Activated CD4-positive, alpha-beta T cell treated with anti-CD3 and anti-CD28 coated beads, Interleukin-2, amount 10 ng/mL, durations not matched to agents 7 days and 5 days (primary cell): Measurements from ENCODE around the gene CDK5RAP2. TPM values are rescaled to one million over a fixed set of nuclear protein-coding genes. Genes with fewer than 3 reads are reported as not detected.

Source experiments
- CTCF ChIA-PET: fragments of 350-600 bp; sonication (Branson Sonifier 250); formaldehyde crosslinking; loops from one replicate; lab custom pipeline; 2021; ENCODE audit warnings: antibody characterized with exemption; lab: Charles Lee
- POLR2A ChIA-PET: fragments of 350-600 bp; sonication (Branson Sonifier 250); formaldehyde crosslinking; loops from one replicate; lab custom pipeline; 2021; ENCODE audit warnings: antibody characterized with exemption; lab: Charles Lee
- DNase-seq: peaks from one replicate; pipeline ENCODE4 v3.0.0-alpha.2; 2020
- H3K27ac Mint-ChIP-seq: one replicate; pipeline ENCODE4 v1.8.0; 2021; ENCODE audit warnings: mild to moderate bottlenecking, moderate library complexity, mixed read lengths
- H3K27me3 Mint-ChIP-seq: one replicate; pipeline ENCODE4 v1.8.0; 2021; ENCODE audit warnings: mixed read lengths
- H3K36me3 Mint-ChIP-seq: one replicate; pipeline ENCODE4 v1.8.0; 2021; ENCODE audit warnings: low read depth, mixed read lengths
- H3K4me1 Mint-ChIP-seq: one replicate; pipeline ENCODE4 v1.8.0; 2021; ENCODE audit warnings: mixed read lengths
- H3K4me3 Mint-ChIP-seq: one replicate; pipeline ENCODE4 v1.8.0; 2021; ENCODE audit warnings: mild to moderate bottlenecking, moderate library complexity, mixed read lengths
- H3K9me3 Mint-ChIP-seq: one replicate; pipeline ENCODE4 v1.8.0; 2021; ENCODE audit warnings: mixed read lengths
- total RNA-seq, 2 experiments: library from RNA; stranded (reverse); gene quantifications; one replicate each; pipeline ENCODE4 v1.2.3, GENCODE V29; 2021

The CDK5RAP2 gene
- total RNA-seq, 2 experiments from 2014 or later, result 103 to 105 TPM

GRCh38 chr9:120344230-120344629 lies 235.7 kb downstream of the CDK5RAP2 start:
- Mint-ChIP-seq H3K36me3 (no peaks in the 10 kb centered on the region), H3K9me3 (no peaks in the 10 kb centered on the region), H3K27me3 (no peaks in the 10 kb centered on the region), H3K4me1 (peaks cover 8% of the 10 kb centered on the region), H3K27ac (no peak overlapping the region), H3K4me3 (no peak overlapping the region)
- CTCF ChIA-PET, result interaction anchor here (0.9 kb wide), 1 partner anchor 15 kb away, joined by 3 read pairs; no protein-coding TSS in a partner anchor
- POLR2A ChIA-PET, result no interaction called here
- DNase-seq, result no peak

DNA sequence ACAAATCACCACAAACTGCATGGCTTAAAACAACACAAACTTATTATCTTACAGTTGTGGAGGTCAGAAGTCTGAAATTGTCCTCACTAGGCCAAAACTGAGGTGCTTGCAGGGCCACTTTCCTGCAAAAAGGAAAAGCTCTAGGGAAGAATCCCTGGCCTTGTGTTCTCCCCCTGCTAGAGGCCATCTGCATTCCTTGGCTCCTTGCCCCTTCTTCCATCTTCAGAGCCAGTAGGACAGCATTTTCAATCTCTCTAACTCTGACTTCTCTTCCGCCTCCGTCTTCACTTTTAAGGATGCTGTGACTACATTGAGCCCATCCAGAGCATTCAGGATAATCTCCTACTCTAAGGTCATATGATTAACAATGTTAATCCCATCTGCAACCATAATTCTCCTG lies 236.6 kb downstream of the CDK5RAP2 start:
- Mint-ChIP-seq H3K9me3 (no peaks in the 10 kb centered on the region), H3K27me3 (no peaks in the 10 kb centered on the region), H3K4me3 (no peak overlapping the region), H3K36me3 (no peaks in the 10 kb centered on the region), H3K27ac (no peak overlapping the region), H3K4me1 (peaks cover 8% of the 10 kb centered on the region)
- DNase-seq, result no peak
- ChIA-PET POLR2A (no interaction called here), CTCF (no interaction called here)

Other genes starting within 250 kb of the CDK5RAP2 start
- gene MEGF9, start 134.3 kb upstream of the CDK5RAP2 start, total RNA-seq, result 10 to 100 TPM in 1 of 2 experiments, 1 to 10 TPM in 1; 9.4 to 10.5 TPM
- gene FBXW2, start 213.2 kb upstream of the CDK5RAP2 start, total RNA-seq, result 10 to 100 TPM; 70.9 to 83.3 TPM